Endothelial cell of umbilical vein (primary cell): ENCODE measurements around the gene LAMTOR5. TPM values are rescaled to one million over a fixed set of nuclear protein-coding genes. Genes with fewer than 3 reads are reported as not detected.
"Not testable (repeated sequence)": the region's sequence is repeated elsewhere in the genome, so short reads cannot be mapped to it uniquely, and the experiment has no call there.

Experiments
- BruUV-seq: library from RNA; stranded (reverse); fragments of 400-500 nt; replicated peaks from 2 replicates; lab custom pipeline; 2021; lab: Mats Ljungman, UMichigan
- CTCF ChIA-PET: fragments of 300-600, 350-600 bp; sonication (Branson Sonifier 250); formaldehyde crosslinking; loops from one replicate; lab custom pipeline; 2021; ENCODE audit warnings: antibody characterized with exemption, inconsistent platforms; lab: Charles Lee
- POLR2A ChIA-PET: fragments of 300-600, 350-600 bp; sonication (Branson Sonifier 250); formaldehyde crosslinking; loops from one replicate; lab custom pipeline; 2021; ENCODE audit warnings: antibody characterized with exemption, inconsistent platforms; lab: Charles Lee
- DNase-seq: peaks from one replicate; pipeline ENCODE4 v3.0.0-alpha.2; 2011; ENCODE audit warnings: low read depth, low spot score
- FAIRE-seq: peaks from 2 replicates; lab custom pipeline; 2011; peaks lifted over from hg19 to GRCh38; lab: Jason Lieb, UNC
- H2AFZ ChIP-seq: 2 replicates; pipeline ENCODE4 v1.6.0; 2012; ENCODE audit warnings: low read depth, low read length, control low read depth, inconsistent platforms
- H3K27ac ChIP-seq: 2 replicates; pipeline ENCODE4 v1.5.1; 2011; ENCODE audit warnings: low read depth, mild to moderate bottlenecking, control low read depth, low read length, moderate library complexity; ENCODE audit not compliant: insufficient read depth
- H3K27me3 ChIP-seq, 2 experiments: 2 replicates each; pipeline versions ENCODE4 v1.6.0 to v1.6.1; 2011; ENCODE audit warnings: low read length in 2 of 2, mixed read lengths in 1 of 2; ENCODE audit not compliant: control insufficient read depth in 2 of 2, insufficient read depth in 2 of 2
- H3K36me3 ChIP-seq, 2 experiments: 2 replicates in 1 of 2; 3 replicates in 1 of 2; pipeline ENCODE4 v1.5.1; 2011; ENCODE audit warnings: low read length in 2 of 2, mild to moderate bottlenecking in 1 of 2, moderate library complexity in 1 of 2; ENCODE audit not compliant: control insufficient read depth in 2 of 2, insufficient read depth in 2 of 2; ENCODE audit errors: extremely low read depth in 1 of 2
- H3K4me1 ChIP-seq: 3 replicates; pipeline ENCODE4 v1.5.1; 2011; ENCODE audit warnings: mild to moderate bottlenecking, low read length; ENCODE audit not compliant: control insufficient read depth, insufficient read depth; ENCODE audit errors: extremely low read depth
- H3K4me2 ChIP-seq: 2 replicates; pipeline ENCODE4 v1.6.1; 2011; ENCODE audit warnings: low read length, control low read depth, mixed read lengths; ENCODE audit not compliant: insufficient read depth
- H3K4me3 ChIP-seq, 3 experiments: fragments of 200-600 bp in 1 of 3; sonication (generic), shearing (Covaris generic) in 1 of 3; replicated peaks in 1 of 3; 2 replicates each; pipeline ENCODE4 v1.5.1; 2011 to 2016; ENCODE audit warnings: control low read depth in 3 of 3, low read length in 3 of 3, mild to moderate bottlenecking in 2 of 3, inconsistent platforms in 1 of 3, low read depth in 1 of 3, moderate library complexity in 1 of 3; ENCODE audit not compliant: insufficient read depth in 1 of 3
- H3K79me2 ChIP-seq: 2 replicates; pipeline ENCODE4 v1.6.0; 2012; ENCODE audit warnings: low read length, inconsistent platforms; ENCODE audit not compliant: control insufficient read depth, insufficient read depth
- H3K9ac ChIP-seq: replicated peaks from 2 replicates; pipeline ENCODE3; 2011; ENCODE audit warnings: low read length, control low read depth; ENCODE audit not compliant: insufficient read depth; ENCODE audit errors: extremely low read depth
- H3K9me1 ChIP-seq: replicated peaks from 3 replicates; pipeline ENCODE4 v1.6.0; 2011; ENCODE audit warnings: mild to moderate bottlenecking, low read length; ENCODE audit not compliant: control insufficient read depth, insufficient read depth; ENCODE audit errors: extremely low read depth
- H3K9me3 ChIP-seq: replicated peaks from 2 replicates; pipeline ENCODE4 v1.5.1; 2012; ENCODE audit warnings: low read length, inconsistent platforms; ENCODE audit not compliant: control insufficient read depth, insufficient read depth
- H4K20me1 ChIP-seq: replicated peaks from 2 replicates; pipeline ENCODE3; 2011; ENCODE audit warnings: mild to moderate bottlenecking, low read length; ENCODE audit not compliant: control insufficient read depth, insufficient read depth; ENCODE audit errors: extremely low read depth
- CTCF ChIP-seq, 2 donors: IDR thresholded peaks; 1 replicate in 1 of 2; 2 replicates in 1 of 2; pipeline ENCODE4 v1.5.1; 2011; ENCODE audit warnings: low read length in 2 of 2, mild to moderate bottlenecking in 2 of 2, moderate library complexity in 2 of 2, control low read depth in 1 of 2, inconsistent platforms in 1 of 2, low read depth in 1 of 2; ENCODE audit not compliant: insufficient read depth in 1 of 2; ENCODE audit errors: extremely low read depth in 1 of 2
- JUN ChIP-seq: IDR thresholded peaks from 2 replicates; pipeline ENCODE4 v1.6.1; 2011; ENCODE audit warnings: borderline replicate concordance, low read depth; ENCODE audit not compliant: insufficient read length, insufficient read depth
- POLR2A ChIP-seq: IDR thresholded peaks from 2 replicates; pipeline ENCODE4 v1.6.1; 2012; ENCODE audit warnings: low read depth, mild to moderate bottlenecking, control low read depth, low read length
- dilution Hi-C: fragments of 300-500 bp; cut with MboI; formaldehyde crosslinking; loops from one replicate; pipeline ENCODE4 v1.15.0; 2019; ENCODE audit warnings: low sequenced_read_pairs; ENCODE audit not compliant: extremely low pct_ligation_motif_present
- intact Hi-C: fragments of 100-400 bp; cut with micrococcal nuclease; formaldehyde crosslinking; loops from one replicate; pipeline ENCODE4 v1.10.0; 2022
- polyA plus RNA-seq, 4 experiments: library from polyadenylated mRNA; depleted of rRNA in 3 of 4; stranded (reverse) in 3 of 4; unstranded in 1 of 4; fragments of >200 nt; gene quantifications; 2 replicates each; pipeline versions ENCODE4 v1.2.1 to v1.2.3, GENCODE V29; 2011 to 2012; ENCODE audit warnings: missing spikeins in 1 of 4
- total RNA-seq: library from RNA; stranded (reverse); gene quantifications from 2 replicates; pipeline ENCODE4 v1.2.3, GENCODE V29; 2021

LAMTOR5 gene
- total and polyA plus RNA-seq, 2 donors (not counting 3 experiments of a cell fraction or from before 2014, with no cell fraction given): 150 to 503 TPM

- dilution Hi-C loops, H3K9ac ChIP-seq, H3K9me1 ChIP-seq, H3K36me3 ChIP-seq, H3K4me1 ChIP-seq, DNase-seq, FAIRE-seq, H3K27me3 ChIP-seq, H3K4me3 ChIP-seq, H2AFZ ChIP-seq, H3K27ac ChIP-seq, BruUV-seq, H3K4me2 ChIP-seq, H3K9me3 ChIP-seq, H3K79me2 ChIP-seq, H4K20me1 ChIP-seq: not testable (repeated sequence)
- POLR2A ChIA-PET: interaction anchor here (1.0 kb wide), 1 partner anchor 83 kb away, joined by 3 read pairs; no protein-coding TSS in a partner anchor
- CTCF ChIA-PET: interaction anchor here (0.6 to 8.3 kb wide), 21 partner anchors 8 to 222 kb away, joined by 3 to 120 read pairs (median 5); partner anchors contain the start of genes KCNC4 and RBM15
- intact Hi-C loops: loop anchor here (2.0 kb wide), 1 partner anchor 210 kb away; no protein-coding TSS in a partner anchor
Observed at GRCh38 chr1:110413045-110413444, 5.6 kb upstream of the LAMTOR5 start.

GRCh38 chr1:110412576-110412975 is 5.1 kb upstream of the LAMTOR5 start:
- Histone ChIP-seq H3K4me2 (no peak overlapping the region), H4K20me1 (no peaks in the 10 kb centered on the region), H3K27me3 (peaks cover 7 to 8% of the 10 kb centered on the region in 2 experiments), H3K9me3 (no peaks in the 10 kb centered on the region), H3K4me1 (peaks cover 4% of the 10 kb centered on the region), H3K9ac (no peak overlapping the region), H3K9me1 (no peaks in the 10 kb centered on the region), H3K36me3 (no peaks in the 10 kb centered on the region), H3K27ac (no peak overlapping the region), H3K79me2 (no peaks in the 10 kb centered on the region), H3K4me3 (no peak overlapping the region), H2AFZ (no peak overlapping the region)
- ChIA-PET CTCF (interaction anchor here (0.6 to 8.3 kb wide), 21 partner anchors 9 to 222 kb away, joined by 3 to 120 read pairs (median 4); partner anchors contain the start of genes KCNC4 and RBM15), POLR2A (interaction anchor here (1.0 kb wide), 1 partner anchor 83 kb away, joined by 3 read pairs; no protein-coding TSS in a partner anchor)
- FAIRE-seq (peak; percentile 82), DNase-seq (peak; percentile 53)
- intact Hi-C loops (loop anchor here (1.0 to 2.0 kb wide), 3 partner anchors 48 to 210 kb away; no protein-coding TSS in a partner anchor), dilution Hi-C loops (no loop called here)
- TF ChIP-seq JUN (no peak), POLR2A (no peak), CTCF (IDR thresholded peaks at IDR 0.05; ENCODE audit: extremely low read depth in 1 of 2, insufficient read depth in 1 of 2, low read depth in 1 of 2, low read length in 2 of 2) (peak; percentile 74 to 76)
- BruUV-seq: no TSS peak
